GM18505 (cell line): ENCODE measurements around the gene CCM2.

Experiments used
- ATAC-seq: cut with Tn5 transposase; IDR thresholded peaks from one replicate; pipeline ENCODE4 v1.9.1; 2021; ENCODE audit not compliant: unreplicated experiment
- POLR2A ChIP-seq: IDR thresholded peaks from 4 replicates; pipeline ENCODE4 v1.6.1; 2011; ENCODE audit warnings: borderline replicate concordance; ENCODE audit not compliant: insufficient read depth, insufficient read length; ENCODE audit errors: extremely low read depth

CCM2 gene

DNA sequence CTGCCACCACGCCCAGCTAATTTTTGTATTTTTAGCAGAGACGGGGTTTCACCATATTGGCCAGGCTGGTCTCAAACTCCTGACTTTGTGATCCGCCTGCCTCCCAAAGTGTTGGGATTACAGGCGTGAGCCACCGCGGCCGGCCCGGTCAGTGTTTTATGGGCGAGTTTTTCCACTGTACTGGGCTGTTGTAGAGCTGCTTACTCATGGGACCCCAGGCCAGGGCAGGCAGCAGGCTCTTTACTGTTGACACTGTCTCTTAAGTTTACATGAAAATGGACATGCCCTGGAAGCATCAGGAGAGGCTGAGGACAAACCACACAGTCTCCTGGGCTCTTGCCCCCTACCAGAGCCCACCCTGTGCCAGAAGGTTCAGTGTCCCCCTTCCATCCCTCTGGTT, 77.6 kb downstream of the CCM2 start:
- no peak for TF ChIP-seq POLR2A
- no peak for ATAC-seq

DNA sequence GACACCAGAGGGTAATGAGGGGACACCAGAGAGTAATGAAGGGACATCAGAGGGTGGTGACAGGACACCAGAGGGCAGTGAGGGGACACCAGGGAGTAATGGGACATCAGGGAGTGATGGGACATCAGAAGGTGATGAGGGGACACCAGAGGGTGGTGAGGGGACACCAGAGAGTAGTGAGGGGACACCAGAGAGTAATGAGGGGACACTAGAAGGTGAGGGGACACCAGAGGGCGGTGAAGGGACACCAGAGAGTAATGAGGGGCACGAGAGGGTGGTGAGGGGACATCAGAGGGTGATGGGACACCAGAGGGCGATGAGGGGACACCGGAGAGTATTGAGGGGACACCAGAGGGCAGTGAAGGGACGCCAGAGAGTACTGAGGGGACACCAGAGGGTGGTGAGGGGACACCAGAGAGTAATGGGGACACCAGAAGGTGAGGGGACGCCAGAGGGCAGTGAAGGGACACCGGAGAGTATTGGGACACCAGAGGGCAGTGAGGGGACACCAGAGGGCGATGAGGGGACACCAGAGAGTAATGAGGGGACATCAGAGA, 78.2 kb downstream of the CCM2 start:
- TF ChIP-seq POLR2A: no peak
- no peak for ATAC-seq

DNA sequence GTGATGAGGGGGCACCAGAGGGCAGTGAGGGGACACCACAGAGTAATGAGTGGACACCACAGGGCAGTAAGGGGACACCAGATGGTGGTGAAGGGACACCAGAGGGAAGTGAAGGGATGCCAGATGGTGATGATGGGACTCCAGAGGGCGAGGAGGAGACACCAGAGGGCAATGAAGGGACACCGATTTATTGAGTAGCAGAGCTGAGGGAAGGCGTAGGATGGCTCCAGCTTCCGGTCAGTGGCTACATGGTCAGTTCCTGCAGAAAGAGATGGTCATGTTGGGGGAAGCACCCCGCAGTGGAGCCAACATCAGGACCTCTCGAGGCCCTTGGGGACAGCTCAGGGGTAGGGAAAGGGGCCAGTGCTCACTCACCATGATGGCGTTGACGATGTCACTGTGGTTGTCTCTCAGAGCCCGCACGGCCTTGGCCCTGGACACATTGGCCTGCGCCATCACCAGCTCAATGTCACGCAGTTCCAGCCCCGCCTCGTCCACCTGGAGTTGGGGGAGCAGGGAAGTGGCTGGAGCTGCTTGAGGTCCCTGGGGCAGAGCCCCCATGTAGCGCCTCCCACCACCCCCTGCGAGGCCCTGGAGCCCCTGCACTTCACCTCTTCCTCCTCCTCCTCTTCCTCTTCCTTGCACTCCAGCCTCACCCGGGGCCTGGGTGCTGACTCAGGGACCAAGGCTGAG, 80.4 kb downstream of the CCM2 start:
- ATAC-seq: no peak

DNA sequence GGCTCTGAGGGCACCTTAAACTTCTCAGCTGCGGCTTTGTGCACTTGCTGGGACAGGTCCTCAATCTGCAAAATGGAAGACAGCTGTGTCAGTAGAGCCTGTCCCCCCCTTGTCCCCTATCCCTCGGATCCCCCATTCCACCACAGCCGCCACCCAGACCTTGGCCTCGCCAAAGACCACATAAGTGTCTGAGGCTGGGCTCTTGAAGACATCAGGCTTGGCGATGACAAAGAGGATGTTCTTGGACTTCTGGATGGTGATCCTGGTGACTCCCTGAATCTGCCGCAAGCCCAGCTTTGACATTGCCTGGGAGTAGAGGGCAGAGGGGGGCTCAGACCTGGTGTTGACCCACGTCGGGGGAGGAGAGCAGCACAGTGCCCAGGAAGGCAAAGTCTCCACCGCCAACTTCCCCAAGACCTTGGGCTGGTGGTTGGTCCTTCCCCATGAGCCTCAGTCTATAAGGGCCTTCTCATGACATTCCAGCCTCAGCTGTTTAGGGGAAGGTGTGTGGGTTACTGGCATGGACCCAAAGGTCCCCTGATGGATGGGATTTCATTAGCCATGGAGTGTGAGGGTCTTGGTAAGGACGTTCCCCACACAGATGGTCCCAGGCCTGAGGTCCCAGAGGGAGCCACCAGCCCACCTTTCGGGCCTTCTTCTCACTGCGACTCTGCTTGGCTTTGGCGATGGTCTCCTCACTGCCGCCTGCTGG, 81.1 kb downstream of the CCM2 start:
- no peak for ATAC-seq
- no peak for TF ChIP-seq POLR2A

More for the DNA sequence above, 80.4 kb downstream of the CCM2 start:
- no peak for TF ChIP-seq POLR2A

DNA sequence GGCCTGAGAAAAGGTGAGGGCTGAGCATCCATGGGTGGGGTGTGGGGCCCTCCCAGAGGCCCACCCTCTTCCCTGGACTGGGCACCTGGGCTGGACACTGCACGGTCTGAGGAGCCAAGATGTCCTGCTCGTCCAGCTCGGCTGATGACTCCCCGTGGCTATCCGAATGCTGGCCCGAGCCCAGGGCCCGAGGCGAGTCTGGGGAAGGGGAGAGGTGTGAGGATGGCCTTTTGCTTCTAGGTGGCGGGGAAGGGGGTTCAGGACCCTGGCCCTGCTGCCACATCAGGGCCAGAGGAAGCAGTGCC, 81.6 kb downstream of the CCM2 start:
- ATAC-seq: no peak
- TF ChIP-seq POLR2A: no peak

DNA sequence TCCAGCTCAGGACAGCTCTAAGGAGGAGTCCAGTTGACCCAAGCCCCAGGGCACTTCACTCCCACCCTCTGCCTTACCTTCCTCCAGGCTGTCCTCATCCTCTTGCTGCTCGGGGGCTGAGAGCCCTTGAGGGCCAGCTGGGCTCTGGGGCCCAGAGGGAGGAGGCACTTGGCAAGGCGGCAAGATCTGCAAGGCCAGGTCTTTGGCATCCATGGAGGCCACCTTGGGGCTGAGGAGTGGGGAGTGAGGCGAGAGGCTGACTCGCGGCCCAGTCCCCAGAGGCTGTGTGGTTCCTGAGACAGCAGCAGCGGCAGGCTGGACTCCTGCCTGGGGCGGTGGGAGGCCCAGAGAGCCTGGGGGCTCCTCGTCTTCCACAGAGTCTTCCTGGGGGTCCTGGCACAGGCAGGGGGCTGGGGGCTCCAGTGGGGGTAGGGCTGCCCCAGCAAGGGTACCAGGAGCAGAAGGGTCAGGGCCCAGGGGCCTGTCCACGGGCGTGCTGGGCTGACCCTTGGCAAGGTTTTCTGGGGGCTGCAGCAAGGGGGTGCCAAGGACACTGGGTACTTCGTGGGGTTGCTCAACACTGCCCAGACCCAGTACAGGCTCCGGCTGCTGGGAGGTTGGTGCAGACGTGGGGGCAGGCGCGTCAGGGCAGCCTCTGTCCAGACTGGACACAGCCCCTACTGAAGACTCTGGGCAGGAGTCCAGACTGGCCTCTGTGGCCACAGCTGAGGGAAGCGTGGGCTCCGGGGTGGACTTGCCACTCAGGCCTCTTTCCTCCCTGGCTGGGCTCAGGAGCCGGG, 82.2 kb downstream of the CCM2 start:
- no peak for TF ChIP-seq POLR2A
- ATAC-seq: no peak

DNA sequence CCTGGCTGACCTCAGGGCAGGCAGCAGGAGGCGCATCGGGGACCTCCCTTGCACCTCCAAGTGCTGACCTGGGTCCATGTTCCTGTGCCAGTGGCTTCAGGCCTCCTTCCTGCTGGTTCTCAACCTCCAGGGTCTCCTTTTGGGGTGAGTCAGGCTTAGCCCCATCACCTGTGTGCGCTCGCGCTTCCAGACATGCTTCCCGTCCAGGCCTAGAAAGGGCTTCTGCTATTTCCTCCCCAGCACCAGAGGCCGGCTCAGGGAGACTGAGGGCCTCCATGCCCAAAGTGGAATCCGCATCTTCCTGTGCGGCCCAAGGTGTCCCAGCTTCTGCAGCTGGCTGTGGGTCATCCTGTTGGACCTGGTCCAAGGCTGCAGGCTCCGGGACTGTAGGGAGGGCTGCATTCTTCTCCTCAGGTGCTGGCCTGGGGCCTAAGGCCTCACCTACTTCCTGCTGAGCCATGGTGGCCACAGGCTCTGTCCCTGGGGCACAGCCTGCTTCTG, 82.9 kb downstream of the CCM2 start:
- ATAC-seq: no peak
- no peak for TF ChIP-seq POLR2A

DNA sequence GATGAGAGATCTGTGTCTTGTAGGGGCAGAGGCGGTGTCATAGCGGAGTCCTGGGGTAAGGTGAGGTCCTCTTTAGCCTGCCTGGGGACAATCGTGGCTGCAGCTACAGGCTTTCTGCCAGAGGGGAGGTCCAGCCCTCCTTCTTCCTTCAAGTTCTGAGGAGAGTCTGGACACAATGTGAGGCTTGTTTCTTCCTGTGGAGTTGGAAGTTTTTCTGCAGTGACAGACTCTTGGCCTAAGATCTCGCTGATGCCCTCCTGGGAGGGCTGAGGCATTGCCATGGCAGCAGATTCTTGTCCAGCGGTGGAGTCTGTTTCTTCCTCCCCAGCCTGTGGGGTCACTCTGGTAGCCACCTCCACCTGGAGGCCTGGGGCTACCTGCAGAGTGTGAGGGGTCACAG, 84.3 kb downstream of the CCM2 start:
- ATAC-seq: no peak
- no peak for TF ChIP-seq POLR2A

DNA sequence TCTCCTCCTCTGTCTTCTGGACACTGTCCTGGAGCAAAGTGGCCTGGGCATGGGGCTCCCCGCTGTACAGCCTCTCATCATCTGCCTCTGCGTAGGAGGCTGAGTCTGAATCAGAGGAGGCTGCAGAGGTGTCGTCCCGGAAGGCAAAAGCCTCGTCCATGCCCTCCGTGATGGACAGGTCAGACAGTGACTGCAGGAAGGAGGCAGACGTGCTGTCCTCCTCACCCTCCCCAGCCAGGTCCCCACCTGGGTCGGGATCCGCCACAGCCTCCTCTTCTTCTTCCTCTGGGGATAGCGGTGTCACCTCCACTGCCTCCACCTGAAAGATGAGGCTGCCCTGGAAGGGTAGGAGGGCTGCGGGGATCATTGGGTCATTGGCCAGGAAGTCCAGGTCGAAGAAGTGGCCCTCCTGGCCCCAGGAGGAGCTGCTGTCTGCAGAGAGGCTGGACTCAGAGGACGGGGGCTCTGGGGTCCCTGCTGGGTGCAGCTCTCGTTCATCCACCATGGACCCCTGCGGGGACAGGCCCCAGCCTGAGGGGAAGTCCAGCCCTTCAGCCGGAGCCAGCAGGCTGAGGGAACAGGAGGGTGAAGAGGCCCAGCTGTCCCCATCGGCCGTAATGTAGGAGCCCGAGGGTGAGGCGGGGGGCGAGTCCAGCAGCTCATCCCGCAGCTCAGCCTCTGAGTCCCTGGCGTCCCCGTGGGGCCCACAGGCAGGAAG, 85.1 kb downstream of the CCM2 start:
- no peak for TF ChIP-seq POLR2A
- ATAC-seq: no peak

DNA sequence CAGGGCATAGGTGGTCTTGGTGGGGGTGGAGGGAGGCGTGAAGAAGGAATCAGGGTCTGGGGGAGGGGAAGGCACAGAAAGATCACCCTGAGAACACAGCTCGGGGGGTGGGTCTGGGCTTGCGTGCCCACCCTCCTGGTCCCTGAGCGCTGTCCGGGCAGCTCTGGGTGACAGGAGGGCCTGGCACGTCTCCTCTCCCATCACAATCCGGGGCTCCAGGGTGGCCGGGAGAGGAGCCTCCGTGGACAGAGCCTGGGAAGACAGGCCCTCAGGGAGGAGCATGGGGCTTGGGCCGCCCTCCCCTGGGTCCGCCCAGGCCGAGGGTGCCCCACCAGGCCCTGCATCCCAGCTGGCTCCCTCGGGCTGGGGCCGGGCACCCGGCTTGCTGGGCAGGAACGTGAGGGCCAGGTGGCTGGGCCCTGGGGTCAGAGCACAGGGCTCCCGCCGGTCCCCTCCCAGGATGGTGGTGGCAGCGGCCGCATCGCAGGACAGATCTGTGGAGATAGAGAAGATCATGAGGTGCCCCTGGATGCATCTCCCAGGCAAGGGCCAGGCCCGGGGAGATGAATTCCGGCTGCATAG, 85.7 kb downstream of the CCM2 start:
- ATAC-seq: no peak
- no peak for TF ChIP-seq POLR2A

DNA sequence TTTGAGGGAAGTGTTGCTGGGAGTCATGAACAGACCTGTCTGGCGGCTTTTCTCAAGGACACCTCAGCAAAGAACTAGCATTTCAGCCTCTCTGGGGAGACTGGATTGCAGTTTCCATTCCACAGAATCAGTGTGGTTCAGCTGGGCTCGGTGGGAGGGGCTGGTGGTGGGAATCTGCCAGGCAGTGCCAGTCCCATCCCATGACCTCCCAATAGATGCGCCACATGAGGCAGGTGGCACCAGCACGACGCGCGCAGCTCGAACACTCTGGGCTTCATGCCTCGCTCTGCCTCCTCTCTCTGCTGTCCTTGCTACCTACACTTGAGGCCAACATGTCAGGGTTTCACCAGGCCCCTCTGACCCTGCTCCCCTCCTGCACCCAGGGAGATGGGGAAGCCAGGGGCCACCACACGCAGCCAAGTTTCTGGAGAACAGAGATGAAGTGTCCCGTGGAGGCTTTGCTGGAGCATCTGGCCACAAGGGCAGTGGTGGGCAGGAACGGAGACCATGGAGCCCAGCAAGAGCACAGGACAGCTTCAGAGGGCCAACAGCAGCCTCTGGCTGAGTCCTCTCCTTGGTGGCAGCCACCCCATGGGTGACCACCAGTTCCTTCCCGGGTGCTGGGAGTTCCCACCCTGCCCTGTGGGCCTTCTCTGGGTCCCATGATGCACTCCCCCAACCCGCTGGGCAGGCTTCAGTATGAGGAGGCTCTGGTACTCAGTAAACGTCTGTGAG, 86.5 kb downstream of the CCM2 start:
- no peak for ATAC-seq
- TF ChIP-seq POLR2A: no peak

DNA sequence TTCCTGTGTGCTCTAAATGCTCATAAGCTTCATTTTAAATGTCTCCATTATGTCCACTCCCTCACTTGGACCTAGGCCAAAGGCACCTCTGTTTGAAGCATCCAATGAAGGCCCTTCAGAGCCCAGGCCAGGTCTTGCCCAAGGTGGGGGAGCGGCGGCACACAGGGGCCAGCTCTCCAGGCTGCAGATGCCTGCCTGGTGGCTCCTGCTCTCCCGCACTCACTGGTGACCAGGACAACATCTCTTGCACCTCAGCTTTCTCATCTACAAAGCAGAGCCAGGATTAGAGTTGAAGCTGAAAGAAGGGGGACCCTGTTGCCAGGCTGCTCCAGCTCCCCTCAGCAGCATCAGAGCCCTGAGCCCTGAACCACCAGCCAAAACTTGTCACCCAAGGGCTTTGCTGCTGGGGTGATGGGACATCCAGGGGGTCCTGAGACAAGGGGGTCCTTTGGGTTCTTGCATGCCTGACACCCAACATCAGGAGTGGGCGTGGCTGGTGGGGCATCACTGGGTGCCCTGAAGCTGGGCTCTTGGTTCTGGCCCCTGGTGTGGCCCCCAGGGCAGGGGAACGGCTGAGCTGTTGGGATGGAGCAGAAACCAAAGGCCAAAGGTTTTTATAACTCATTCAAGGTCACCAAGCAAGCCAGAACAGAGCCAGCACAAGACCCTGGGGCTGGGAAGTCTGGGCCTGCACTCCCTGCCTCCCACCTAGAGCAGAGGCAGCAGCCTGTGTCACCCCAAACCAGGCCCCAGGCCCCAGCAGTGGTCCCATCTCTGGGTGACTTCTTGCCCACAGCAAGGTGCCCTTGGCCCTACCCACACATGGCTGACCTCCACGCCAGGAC, 87.5 kb downstream of the CCM2 start:
- no peak for ATAC-seq
- TF ChIP-seq POLR2A: no peak

DNA sequence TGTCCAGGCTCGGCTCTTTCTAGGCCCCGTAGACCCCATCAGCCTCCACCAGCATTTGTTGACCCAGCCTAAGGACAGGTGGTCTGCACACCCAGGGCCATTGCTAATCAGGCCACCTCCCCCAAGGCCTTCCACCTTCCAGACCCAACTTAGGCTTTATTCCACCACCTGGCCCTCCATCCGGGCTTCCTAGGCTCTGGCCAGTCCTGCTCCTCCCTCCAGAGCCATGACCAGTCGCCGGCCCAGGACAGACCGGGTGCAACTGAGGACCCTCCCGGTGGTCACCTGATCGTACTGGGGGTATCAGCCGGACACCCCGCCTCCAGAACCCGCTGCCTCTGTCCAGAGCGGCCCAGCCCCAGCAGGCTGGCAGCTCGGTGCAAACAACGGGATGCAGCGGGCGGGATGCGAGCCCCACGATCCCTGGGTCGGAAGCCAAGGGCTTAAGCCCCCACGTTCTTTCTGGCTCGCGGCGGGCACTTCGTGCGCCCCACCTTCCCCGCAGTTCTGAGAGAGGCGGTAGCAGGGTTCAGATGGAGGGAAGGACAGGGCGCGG, 88.2 kb downstream of the CCM2 start:
- ATAC-seq: no peak
- TF ChIP-seq POLR2A: no peak
